ENCODE results near the gene HDAC4.

Gene HDAC4

DNA sequence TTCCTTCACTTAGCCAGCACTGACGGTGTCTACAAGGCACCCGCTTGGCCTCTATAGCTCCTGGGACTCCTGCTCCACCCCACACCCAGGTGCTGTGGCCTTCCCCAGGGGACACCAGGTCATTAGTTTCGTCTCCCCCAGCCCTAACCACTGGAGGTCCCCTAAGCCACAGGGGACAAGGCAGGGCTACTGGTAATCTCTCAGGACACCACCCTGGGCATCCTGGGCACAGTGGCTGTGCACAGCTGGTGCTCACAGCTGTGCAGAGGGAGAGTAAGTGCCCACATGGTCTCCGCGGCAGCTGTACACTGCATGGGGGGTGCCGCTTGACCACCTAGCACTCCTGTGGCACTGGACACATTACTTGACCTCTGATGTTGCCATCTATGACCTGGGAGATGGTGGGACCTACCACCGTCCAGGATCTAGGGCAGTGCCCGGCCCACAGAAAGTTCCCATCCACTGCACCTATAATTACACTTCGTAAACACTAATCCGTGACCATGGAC lies 134.0 kb downstream of the HDAC4 start:
- DNase-seq (ENCODE audit: low read depth), result no peak

DNA sequence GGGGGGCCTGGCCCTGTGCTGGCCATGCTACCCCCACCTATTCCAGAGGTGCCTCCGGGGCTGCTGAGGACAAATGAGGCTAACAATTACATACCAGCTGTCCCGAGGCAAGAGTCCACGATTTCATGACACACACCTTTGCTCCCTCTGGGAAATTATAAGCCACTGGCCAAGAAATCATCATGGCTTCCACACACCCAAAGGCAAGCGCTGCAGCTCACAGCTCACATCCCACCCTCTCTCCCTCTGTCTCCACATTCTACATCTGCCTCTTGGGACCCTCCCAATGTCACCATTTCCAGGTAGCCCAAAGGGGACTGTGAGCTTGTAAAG lies 134.4 kb downstream of the HDAC4 start:
- no peak for DNase-seq (ENCODE audit: low read depth)

DNA sequence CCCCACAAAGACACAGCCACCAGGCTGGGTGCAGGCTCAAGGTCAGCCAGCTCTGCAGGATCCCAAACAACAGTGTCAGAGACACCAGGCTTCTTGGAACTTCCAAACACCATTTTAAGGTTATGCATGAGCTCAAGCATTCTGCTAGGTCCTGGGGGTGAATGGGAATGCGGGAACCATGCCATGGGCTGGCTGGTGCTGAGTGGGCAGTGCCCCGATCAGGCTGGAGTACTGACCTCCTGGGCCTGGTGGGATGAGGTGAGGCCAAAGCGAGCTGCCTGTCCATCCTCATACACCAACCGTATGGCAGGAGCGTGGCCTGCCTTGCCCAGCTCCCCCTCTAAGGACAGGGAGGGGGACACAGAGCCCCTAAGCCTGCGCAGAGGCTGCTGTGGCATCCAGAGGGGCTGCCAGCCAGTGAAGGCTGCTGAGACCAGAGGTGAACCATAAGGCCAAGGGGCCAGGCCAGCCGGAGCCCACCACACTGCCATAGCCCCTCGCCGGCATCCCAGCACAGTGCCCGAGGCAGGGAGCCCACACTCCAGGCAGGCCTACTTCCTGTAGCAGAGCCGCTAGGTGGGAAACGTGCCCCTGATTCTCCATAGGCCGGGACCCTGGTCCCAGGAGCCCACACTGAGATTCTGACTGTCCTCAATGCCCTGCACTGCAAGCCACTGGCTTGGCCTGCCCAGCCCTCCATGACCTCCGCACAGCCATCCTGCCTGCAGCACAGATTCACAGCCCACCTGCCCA lies 135.0 kb downstream of the HDAC4 start:
- no peak for DNase-seq (ENCODE audit: low read depth)

DNA sequence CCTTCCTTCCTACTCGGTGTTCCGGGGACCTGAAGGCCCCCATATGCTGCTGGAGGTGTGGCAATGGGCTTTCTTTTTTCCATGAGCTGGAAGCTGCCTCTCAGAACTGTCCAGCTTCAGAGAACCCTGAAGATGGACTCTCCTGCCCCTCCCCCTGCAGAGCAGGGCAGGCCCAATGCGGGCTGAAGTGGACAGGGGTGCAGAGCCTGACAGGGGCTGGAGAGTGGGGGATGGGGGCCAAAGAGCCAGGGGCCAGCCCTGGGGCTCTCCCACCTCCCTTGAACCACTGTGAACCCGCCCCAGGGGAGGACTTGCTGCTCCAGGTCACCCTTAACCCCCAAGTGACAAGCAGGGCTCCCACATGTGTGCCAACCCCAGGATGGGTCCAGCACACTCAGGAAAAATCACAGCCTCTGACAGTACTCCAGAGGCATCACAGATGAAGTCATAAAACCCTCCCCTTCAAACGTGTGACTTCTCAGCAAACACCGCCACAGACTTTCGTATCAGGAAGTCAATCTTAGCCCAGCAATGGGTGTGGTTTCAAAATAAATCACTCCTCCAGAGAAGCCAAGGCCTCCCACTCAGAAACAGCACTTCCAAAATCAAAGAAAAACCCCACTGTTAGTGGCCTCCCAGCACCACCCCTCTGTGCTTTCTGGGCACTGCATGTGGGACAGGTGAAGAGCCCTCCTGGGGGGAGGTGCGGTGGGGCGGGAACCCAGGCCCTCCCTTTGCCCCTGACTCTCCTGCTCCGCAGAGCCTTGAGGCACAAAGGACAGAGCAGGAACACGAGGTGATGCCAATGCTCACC lies 135.8 kb downstream of the HDAC4 start:
- DNase-seq (ENCODE audit: low read depth), result peak; percentile 34

DNA sequence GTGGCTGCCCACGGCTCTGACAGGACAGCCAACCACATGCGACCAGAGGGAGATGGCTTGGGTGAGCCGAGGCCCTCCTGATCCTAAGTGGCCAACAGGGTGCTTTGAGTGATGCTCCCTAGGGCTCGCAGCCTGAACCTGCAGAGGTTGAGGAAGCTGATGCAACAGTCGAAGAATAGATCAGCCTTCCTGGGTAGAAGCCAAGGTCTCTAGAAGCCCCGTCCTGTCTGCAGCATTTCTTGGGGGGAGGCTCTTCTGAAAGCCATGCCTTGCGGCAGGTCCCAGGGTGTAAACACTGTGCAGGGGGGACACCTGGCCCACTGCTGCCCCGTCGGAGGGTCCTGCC lies 136.4 kb downstream of the HDAC4 start:
- no peak for DNase-seq (ENCODE audit: low read depth)

DNA sequence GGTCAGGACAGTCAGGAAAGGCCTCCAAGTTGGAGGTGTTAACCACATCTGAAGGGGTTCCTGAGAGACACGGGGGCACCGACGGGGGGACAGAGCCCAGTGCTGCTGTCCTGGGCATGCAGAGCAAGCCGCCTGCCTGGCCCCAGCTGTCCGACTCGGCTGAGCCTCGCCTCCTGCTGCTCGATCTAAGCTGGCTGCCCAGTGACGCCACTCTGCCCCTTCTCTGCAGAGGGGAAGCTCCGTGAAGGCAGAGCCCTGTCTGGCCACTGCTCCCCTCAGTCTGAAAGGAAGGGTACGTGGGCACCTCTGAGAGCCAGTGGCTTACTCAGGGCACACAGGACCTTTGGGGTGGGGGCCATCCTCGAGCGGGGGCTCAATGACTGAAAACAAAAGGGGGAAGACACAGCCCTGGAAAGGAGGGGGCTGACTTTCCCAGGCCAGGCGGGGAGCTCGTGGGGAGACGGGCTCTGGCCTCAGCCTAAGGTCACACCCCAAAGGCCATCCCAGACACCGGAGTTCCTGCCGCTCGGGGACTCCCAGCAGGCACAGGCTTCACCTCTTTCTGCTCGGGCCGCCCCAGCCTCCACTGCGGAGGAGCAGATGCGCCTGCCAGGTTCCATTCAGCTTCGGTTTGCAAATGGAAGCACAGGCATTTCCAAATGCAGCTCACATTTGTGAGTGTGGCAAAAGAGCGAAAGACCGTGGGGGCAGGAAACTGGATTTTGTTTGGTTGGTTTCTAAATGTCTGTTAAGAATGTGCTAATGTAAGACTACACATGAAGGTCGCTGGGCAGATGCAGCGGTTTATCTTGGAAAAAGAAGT lies 136.9 kb downstream of the HDAC4 start:
- no peak for DNase-seq (ENCODE audit: low read depth)

DNA sequence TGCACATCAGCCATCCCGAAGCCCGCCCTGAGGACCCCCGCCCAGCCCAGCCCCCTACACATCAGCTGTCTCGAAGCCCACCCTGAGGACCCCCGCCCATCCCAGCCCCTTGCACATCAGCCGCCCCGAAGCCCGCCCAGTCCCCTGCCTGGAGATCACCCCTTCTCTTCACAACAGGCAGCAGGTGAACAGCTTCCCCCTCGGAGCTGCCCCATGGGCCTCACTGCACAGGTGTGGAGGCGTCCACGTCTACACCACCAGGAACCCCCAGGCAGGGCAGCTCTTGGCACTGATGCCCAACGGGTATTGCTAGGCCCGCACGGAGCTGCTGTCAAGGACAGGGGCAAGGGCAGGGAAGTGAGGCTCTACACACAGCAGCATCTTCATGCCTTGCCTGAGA lies 137.6 kb downstream of the HDAC4 start:
- DNase-seq (ENCODE audit: low read depth), result no peak

DNA sequence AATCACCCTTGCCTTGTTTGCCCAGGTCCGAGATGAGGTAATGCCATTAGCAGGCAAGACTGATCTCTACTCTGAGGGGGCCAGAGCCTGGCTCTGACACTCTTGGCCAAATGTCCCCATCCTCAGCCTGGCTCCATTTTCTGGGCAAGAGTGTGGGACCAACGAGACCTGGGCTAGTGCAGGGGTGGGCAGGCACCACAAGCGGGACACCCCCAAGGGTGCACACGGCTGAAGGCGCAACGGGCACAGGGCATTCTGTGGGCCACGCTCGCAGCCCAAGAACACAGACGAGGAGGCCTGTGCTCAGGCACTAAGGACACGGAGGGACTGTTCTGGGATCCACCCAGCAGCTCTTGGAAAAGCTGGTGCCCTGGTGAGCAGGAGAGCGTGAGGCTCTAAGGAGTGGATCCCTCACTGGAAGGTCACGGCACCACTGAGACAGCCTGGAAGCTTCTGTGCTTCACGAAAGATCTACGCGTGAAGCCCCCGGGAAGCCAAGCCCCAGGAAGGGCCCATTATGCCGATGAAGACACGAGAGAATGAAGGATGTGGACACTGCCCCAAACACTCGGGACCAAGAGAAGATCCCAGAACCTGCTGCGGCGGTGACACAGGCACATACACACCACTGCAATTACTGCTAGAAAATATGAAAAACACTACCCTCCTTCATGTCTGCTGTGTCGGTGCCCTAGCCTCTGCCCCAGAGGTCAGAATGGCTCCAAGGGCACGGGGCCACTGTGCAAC lies 138.2 kb downstream of the HDAC4 start:
- DNase-seq (ENCODE audit: low read depth), result no peak

DNA sequence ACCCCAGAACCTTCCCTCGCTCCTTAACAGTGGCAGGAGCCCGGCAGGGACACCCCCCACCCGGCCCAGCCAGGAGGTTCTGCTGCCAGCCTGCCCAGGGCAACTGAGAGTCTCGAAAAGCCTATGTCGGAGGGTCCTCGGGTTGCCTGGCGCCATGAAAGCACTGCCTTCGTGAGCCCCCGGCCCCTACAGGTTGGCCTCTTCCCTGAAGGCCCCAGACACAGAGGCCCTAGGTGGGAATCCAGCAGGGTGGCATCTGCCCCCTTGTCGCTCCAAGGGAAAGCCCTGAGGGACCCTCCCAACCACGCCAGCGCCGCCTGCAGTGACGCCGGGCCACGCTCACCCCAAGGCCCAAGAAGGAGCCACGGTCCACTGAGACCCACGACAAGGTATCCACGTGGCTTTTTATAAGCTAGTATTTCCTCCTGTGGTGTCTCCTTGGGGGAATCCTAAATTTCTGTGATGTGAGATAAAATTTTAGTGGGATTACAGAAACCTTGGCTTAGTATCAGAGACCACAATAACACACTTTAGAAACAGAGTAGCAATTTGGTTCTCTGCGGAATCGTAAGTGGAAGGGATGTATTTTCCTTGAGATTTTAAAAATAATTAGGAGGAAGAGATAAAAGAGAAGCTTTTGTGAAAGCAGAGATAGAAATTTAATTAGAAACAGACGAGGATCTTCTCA lies 138.9 kb downstream of the HDAC4 start:
- no peak for DNase-seq (ENCODE audit: low read depth)

DNA sequence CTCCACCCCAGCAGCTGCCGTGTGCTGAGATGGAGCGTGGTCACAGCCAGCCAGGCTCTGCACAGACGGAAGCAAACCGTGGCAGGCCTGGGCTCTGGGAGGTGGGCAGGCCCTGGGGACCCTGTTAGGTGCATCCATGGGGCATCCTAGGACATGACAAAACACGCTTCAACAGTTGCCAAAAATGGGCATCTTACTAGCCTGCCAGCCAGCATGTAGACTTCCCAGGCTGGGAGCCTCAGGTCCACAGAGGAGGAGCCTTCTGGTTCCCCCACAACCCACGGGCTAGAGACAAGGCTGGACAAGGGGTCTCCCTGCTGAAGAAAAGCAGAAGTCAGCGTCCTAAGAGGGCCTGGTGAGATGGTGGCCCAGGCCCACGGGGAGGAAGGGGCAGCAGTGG lies 139.5 kb downstream of the HDAC4 start:
- DNase-seq (ENCODE audit: low read depth), result no peak

DNA sequence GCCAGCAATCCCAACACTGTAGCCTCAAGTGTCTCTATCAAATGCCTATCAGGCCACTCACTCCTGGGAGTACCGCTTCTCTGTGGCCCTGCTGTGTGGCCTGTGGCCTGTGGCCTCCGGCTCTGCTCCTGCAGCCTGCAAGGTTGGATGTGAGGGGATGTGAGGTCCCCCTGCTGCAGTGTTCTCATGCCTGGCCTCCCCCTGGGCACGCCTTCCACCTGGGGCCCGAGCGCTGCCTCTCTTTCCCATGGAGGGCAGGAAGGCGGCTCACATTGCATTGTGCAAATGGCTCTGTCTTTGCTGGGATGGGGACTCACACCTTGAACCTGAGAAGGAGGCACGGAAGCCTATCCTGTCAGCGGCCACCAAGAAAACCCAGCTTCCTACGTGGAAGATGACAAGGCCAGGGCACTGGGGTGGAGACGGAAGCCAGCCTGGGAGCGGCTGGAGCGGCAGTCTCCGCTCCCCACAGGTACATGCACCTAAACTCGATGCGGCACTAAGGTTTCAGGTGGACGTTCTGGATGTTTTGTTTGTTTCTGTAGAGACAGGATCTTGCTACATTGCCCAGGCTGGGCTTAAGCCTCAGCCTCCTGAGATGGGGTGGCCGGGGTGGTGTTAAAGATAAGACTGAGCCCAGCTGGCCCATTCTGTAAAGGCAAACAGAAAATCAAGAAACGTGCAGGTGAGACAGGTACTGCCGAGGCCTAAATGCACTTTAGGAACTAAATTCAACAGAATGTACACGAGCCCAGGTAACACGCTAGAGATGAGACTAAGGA lies 140.1 kb downstream of the HDAC4 start:
- no peak for DNase-seq (ENCODE audit: low read depth)

DNA sequence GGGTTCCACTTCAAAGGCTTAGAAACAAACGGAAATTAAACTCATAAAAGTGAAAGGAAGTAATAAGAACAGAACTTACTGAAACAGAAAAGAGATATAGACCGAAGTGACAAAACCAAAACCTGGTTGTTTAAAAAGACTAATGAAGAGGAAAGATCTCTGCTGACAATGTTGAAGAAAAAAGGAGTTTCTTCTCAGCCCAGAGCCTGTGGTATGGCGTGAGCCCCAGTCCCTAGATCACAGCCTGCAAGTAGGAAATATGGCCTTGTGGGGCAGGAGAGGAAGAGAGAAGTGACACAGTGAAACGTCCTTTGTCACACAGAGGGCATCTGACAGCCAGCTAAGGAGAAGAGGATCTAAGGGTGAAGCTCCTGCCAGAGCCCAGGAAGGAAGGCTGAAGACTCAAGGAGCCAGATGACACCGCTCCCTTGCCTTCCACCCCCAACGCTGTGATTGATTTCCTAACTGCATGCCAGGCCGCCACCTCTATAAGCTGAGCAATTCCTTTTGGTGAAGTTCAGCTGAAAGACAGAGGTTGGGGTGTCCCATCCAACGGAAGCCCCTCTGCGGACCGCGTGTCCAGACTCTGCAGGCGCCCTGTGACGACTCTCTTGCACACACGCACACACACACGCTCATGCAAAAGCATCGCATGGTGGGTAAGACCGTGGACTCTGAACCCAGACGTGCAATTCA lies 141.1 kb downstream of the HDAC4 start:
- DNase-seq (ENCODE audit: low read depth), result no peak

DNA sequence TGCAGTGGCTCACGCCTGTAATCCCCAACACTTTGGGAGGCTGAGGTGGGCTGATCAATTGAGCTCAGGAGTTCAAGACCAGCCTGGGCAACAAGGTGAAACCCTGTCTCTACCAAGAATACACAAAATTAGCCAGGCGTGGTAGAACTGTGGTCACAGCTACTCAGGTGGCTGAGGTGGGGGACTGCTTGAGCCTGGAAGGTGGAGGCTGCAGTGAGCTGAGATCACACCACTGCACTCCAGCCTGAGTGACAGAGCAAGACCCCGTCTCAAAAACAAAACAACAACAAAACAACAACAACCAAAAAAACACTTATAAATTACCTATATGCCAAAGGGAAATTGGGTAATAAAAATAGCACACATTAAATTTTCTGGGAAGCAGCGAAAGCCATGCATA lies 141.6 kb downstream of the HDAC4 start:
- DNase-seq (ENCODE audit: low read depth), result no peak

DNA sequence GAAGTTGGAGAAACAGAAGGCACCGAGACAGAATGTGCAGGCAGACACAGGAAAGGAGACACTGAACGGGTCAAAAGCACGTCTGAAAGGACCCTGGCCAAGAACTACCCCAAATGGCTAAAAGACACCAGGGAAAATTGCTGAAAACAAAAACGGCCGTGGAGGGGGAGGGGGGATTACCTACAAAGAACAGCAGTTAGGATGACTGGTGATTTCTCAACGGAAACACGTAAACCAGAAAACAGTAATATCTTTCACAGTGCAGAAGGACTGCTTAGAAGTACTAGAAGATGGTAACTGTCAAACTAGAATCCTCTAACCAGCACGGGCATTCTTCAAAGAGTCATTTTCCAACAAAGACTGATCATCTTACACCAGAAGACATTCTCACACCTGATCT lies 142.6 kb downstream of the HDAC4 start:
- DNase-seq (ENCODE audit: low read depth), result no peak

DNA sequence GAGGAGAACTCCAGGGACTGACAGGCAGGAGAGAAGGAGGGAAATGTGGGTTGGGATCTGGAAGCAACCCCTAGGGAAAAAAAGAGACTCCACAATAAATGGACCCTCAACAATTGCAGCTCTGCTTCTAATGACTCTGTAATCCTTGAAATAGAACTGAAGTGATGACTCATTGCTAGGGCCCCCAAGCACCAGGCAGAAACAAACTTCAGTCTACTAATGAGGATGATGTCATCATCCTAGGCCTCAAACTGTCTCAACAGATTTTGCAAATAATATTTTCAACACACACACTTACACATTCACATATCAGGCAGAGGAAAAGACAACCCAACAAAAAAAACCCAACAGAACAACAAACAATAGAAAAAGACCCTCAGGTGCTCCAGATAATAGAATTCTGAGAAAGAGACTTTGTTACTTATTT lies 143.3 kb downstream of the HDAC4 start:
- DNase-seq (ENCODE audit: low read depth), result no peak

DNA sequence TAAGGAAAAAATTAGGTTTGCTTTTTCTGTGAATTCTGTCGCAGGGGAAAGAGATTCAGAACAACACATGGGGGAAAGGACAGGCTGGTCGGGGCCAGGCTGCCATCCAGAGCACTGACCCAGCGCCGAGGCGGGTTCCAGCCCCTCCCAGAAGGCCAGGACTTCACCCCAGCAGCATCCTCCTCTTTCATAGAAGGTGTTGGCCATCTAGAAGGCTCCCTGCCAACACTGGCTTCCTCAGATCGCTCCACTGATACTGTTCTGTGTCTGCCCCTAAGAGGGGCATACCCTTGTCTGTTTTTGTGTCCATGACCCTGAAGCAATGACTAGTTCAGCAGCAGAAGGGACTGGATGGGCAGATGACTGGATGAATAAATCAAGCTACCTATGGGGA lies 144.5 kb downstream of the HDAC4 start:
- DNase-seq (ENCODE audit: low read depth), result no peak

DNA sequence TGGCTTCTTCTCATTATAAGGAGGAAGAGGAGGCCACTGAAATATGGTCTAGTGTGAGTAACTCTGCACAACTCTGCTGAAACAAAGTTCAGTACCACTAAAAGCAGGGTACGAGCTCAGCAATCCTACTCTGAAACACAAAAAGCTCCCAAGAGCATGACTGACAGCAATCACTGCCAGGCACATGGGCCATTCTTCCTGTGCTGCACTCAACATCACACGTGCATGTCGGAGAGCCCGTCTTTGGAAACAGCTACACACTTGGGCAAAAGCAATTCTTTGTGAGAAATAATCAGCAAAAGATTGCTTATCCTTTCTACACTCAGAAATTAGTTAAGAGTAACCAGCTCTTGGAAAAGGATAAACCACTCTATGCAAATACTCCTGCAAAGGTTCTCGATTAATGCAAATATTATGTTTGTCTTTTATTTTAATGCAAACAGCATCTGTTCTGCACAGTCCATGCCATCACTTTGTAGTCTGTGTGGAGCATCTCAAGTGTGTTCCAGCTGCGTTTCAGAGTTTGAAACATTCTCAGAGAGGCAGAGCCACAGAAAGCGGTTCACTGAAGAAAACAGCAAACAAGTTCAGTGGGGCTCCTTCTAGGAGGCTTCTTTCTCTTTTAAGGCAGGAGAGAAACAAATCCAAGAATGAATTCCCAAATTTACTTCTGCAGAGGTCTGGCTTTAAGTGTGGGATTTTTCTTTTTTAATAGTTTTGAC lies 145.0 kb downstream of the HDAC4 start:
- DNase-seq (ENCODE audit: low read depth), result no peak

DNA sequence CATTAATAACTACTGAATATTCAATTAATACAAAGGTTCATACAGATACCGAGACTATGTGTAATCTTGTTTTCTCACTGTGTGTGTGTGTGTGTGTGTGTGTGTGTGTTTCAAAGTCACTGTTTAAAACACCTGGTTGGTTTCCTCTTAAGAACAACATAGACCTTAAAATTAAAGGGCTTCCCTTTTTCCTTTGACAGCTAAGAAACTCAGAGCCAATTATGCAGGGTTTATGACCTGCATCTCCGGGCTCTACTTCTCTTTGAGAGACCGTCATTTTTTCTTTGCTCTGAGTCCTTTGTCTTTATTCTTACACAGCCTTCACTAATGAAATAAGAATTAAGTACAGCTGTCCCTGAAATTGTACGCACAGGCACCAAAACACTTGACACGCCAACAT lies 145.6 kb downstream of the HDAC4 start:
- no peak for DNase-seq (ENCODE audit: low read depth)

DNA sequence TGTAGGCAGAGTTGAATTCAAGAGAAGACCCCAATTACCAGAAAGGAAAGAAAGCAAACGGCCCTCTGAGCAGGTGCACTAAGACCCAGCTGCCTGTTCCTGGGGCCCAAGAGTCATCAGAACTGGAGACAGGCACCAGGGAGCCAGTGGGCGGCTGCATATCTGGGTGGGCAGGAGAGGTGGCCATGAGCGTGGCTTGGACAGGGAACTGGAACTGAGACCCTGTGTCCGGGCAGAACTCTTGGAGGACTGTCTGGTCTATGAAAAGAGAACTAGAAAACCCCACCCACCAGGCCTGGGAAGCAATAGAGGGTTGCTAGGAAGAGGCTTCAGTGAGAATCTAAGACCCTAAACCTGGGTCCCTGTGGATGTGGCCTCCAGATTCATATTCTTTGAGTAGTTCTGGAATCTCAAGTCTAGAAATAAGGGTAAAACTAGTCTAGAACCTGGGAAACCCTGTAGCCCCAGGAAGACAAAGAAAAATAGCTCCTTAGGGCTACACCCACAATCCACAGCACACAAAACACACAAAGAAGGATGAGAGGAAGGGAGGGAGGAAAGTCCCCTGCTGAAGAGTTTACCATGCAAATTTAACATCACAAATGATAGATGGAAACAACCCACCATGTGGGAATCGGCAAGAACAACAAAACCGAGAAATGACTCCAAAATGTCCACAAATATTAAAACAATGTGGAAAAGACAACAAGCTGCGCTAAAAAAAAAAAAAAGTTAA lies 147.0 kb downstream of the HDAC4 start:
- DNase-seq (ENCODE audit: low read depth), result no peak
